Stromal cell of bone marrow (primary cell): ENCODE data around the gene STARD10.
A peak's percentile ranks its signal among the peaks of the same experiment; 100 is the strongest.

Source experiments
- DNase-seq: peaks from one replicate; pipeline ENCODE4 v3.0.0-alpha.2; 2012; ENCODE audit warnings: low read depth

Gene STARD10

DNA sequence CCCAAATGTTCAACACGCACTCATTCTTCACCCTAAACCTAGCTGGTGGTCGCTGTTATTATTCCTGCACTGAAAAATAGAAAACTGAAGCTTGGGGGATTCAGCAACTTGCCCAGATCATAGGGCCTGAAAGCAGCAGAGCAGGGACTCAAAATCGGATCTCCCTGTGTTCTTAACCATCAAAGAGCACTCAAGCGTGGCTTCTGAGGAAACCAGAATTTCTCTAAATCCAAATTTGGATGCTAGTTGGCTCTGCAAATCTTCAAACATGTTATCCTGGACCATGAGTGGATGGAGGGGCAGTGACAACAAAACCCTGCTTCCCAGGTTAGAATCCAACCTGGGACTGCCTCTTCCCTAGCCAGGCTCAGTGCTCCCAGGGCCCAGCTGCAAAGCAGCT is 30.0 kb downstream of the STARD10 start:
- DNase-seq = no peak

DNA sequence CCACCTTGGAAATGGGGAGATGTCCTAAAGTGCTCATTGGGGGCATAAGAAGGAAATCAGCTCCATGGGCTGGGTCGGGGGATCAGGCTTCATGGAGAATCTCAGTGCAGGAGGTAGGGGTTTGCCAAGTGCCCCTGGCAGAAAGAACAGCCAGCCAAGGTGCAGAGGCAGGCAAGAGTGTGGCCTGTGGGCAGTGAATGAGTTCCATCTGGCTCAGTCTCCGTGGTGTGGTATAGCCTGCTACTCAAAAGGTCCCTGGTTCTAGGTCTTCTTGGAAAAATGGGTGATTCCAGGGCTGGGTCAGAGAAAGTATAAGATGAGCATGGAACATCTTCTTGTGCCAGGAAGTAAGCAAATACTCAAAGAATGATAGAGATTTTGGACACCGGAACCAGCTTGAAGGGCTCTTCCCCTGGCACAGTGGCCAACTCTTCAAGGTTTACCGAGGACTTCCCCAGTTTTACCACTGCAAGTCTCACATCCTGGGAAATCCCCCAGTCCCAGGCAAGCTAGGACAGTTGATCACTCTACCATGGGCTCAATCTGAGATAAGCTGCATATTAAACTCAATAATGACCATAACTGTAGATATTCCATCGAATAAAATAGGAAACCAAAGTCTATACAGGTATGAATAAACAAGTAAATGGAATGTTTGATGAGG is 31.1 kb downstream of the STARD10 start:
- no peak for DNase-seq

DNA sequence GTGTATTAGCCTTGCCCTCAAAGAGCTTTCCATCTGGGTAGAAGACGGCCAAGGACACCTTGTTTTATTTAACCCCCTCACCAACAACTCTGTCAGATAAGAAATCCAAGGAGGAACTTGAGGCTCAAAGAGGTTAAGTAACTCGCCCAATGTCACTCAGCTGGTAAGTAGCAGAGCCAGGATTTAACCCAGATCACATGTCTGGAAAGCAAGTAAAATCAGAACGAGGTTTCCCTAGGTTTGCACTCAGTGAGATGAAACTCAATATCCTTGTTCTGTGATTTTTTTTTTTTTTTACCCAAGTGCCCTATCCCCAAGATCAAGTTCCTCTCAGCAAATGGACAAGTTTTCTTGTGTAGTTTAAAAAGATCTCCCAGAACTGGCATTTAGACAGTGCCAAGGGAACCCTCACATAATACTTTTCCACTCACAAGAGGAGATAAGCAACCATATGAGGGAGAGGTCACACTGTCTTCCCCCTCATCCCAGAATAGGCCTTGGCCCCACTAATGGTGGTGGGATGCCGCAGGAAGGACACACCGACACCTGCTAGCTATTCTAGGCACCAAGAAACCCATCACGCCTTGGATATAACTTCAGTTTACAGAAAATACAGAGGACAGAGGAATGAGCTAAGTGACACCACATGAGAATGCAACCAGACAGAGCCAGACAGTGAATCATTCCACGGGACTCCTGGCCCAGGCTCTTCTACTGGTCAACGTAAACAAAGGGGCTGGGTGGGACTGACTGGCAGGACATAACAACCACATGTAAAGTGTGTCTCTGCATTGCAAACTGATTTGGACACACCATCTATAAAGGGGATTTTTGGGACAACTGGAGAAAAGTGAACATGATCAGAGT is 33.1 kb downstream of the STARD10 start:
- DNase-seq = no peak

DNA sequence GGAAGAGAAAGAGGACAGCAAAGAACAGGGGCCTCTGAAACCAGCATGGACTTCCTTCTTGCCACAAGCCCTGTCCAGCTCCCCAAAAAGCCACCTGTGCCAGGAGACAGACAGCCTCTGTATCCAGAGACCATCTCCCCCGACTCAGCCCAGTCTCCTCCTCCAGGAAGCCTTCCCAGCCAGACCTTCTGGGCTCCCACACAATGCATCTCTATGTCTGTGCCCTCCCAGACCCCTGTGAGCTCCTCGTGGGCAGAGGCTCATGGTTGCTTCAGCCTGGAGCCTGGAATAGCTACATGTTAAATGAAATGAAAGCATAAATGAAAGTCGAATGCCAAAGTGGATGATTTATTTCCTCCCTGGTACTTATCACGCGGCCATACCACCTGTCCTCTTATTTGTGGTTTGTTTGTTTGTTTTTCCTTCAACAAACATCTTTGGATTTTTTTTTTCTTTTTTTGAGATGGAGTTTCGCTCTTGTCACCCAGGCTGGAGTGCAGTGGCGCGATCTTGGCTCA is 34.3 kb downstream of the STARD10 start:
- DNase-seq = no peak

DNA sequence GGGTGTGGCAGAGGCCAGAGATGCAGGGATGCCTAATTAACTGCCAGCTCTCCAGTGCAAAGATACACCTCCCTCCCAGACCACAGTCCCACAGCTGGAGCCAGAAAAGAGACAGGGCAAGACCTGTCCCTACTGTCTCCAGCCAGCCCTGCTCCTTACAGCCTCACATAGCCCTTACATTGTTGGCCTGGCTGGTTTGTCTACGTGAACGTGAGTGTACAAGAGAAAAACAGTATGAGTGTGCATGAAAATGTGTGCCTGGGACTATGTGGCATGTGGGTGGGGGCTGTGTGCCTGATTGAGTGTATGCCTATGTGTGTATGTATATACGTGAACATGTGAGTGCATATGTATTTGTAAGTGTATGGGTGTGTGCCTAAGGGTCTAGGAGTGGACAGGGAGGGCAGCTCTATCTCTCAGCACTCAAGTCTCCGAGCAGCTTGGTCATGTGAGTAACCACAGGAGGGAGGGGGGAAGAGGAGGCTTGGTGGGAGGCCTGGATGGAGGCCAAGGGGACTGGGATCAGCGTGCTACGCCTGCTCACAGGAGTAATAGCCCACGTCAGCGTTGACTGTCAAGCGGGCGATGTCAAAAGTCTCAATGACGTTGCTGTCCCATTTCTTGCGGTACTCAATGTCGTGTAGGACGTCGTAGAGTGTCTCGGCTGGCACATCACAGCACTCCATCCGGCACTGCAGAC is 35.0 kb downstream of the STARD10 start:
- no peak for DNase-seq

DNA sequence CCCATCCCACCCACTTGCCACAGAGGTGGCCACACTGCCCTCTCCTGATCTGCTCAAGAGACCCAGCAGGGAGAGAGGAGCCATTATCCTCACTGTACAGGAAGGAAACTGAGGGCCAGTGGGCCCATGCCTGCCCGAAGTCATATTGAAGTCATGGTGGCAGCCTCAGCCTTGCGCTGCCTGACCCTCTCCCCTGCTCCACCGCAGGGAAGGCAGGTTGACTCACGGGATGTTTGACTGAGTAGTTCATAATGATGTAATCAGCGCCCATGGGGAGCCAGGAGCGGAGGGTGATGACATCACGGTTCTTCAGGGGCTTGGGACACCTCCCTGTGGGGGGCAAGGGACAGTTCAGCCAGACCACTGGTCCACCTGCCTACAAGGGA is 35.5 kb downstream of the STARD10 start:
- no peak for DNase-seq

DNA sequence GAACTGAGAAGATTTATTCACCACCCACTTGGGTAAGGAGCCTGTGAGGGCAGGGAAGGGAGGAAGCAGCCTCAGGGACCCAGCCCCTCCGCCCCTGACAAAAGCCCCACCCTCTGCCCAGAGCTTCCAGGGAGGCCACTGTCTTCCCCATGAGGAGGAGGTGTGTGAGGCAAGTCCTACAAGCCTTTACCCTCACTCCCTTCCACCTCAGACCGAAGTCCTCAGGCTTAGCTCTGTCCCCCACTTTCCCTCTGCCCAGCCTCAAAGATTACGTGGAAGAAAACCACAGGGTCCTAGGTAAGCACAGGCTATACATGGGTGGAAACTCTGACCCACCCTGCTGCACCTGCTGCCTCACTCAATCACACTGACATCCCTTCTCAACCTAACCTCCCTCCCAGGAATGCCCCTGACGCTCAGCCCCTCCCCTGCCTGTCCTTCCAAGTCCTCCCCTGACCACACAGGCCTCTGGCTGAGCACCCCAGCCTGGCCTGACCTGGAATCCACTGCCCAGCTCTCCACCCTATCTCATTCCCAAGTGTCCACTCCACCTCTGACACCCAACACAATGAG is 38.0 kb downstream of the STARD10 start:
- DNase-seq = no peak

DNA sequence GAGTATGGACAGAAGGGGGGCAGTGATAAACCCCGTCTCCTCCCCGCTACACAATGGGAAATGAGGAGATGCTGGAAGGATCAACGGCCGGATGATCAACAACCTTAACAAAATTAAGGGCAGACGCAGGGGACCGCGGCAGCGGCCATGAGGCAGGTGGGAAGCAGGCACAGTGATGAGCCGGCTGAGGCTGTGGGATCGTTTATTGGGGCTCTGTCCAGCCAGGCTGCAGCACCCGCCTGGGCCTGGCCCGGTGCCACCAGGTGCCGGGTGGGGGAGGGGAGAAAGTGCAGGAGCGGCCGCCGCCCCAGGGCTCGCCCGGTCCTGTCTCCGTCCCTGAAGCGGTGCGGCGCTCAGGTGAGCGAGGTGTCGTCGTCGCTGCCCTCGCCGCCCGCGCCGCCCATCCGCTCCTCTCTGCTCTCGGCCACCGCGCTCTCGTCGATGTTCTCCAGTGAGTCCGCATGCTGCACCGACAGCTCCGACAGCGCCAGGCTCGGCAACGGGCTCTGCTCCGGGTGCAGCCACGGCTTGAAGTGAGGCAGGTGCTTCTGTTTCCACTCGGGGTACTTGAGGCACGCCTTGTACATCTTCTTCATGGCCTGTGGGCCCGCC is 39.2 kb downstream of the STARD10 start:
- DNase-seq = no peak

DNA sequence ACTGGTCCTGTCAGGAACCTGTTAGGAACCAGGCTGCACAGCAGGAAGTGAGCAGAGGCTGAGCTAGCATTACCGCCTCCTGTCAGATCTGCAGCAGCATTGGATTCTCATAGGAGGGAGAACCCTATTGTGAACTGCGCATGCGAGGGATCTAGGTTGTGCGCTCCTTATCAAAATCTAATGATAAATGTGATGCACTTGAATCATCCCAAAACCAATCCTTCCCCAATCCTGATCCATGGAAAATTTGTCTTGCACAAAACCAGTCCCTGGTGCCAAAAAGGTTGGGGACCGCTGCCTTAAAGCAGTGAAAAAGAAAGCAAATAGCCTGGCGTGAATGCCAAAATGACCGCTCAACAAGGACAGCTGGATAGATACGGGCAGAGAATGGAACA is 39.7 kb downstream of the STARD10 start:
- DNase-seq = no peak

DNA sequence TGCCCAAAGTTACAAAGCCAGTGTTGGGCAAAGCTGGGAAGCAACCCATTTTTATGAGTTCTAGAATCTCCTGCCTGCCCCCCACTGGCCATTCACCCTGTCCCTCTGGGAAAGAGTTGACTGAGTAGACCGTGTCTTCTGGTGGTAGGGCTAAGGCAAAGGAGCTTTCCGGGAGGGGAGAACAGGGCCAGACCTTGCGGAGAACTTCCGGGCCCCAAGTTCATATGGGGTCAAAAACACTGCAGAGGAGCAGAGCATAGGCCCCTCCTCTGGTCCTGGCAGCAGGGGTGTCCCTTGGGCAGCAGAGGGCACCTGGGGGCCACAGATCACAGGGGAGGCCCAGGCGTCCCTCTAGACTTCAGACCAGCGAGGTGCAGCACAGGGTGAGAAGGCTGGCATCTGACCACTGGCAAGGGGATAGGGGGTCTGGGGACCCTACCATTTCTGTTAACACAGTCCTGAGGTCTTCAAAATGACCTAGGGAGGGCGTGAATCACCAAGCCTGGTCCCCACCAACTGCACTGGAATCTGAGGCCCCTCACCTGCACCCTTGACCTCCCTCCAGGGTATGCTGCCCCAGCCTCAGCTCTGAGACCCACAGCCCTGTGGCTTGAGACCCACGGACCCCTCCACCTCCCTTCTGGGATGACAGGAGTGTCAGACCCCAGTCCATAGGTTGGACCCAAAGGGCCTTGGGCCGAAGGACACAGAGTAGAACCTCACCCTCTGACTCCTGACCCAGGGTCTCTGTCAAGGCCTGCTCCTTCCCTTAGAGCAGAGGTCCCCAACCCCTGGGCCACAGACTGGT is 40.3 kb downstream of the STARD10 start:
- no peak for DNase-seq

DNA sequence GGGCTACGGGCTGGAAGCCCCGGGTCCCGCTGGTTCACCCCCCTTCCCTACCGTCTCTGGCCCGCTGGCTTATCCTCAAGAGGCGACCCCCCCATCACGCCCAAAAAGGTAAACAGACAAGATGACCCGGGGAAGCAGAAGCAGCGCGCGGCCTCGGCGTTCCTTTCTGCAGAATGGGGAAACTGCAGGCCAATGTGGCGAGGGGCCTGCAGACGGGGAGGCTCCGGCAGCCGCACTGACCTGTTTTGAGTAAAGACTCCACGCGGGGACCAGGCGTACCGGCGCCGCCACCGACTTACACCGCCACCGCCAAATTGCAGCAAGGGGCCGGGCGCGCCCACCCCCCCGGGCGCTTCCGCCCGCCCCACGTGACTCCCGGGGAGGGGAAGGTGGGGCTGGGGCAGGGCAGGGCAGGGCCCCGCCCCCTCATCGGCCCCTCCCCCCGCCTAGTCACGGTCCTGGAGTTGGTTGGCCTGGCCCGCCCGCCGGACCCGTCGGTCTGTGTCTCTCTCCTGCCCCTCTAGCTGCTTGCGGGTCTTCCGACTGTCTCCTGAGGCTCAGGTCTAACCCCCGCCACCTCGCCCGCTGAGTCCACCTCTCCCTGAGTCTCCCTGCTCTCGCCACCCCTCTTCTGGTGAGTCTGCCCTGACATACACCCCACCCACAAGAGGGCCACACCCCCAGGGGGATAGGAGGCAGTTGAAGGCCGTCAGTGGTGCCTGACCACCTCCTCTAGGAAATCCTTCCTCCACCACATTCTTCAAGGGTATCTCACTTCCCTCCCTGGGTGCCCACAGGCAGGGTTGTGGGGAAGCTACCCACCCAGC is 41.5 kb downstream of the STARD10 start, which contains the start of gene ARAP1:
ARAP1 (minus strand) TSS at position 321 of the 827 bp plus-strand sequence. CDS start 25,280 bp downstream, outside the sequence.
- peak; percentile 38 for DNase-seq

DNA sequence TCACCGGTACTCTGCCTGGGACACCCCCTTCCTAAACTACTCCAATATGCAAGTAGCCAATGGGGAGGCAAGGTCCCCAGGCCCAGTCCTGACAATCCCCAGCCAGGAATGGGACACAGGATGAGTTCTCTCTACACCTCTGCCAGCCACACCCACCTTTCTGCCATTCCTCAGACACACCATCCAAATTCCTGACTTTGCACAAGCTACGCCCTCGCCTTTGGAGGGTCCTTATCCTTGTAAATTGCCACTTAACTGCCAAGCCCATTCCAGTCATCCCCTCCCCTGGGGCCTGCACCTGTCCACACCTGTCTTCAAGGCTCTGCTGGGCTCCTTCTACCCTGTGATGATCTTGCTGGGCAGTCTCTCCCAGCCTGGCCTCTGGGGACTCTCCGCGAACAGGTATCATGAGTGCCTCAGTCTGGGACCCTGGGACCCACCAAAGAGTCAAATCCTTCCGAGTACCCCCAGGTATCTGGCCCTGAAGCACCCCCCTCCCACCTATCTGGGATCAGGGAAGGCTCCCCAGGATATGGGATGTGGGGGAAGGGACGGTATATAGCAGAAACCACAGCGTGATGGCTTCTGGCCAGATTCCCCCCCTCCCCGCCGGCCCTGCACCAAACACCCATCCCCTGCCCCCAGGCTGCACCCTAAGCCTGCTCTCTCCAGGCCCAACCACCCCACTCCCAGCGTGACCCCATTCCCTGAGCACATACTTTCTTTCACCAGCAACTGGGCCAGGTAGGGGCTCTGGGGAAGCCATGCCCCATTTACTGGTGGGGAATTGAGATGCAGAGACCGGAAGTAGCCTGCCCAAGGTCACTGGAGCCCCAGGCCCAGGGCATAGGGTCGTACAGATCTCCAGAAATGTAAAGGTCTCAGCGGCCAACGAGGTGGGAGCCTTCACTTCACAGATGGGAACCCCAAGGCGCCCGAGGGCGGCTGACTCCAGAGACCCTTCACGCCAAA is 42.4 kb downstream of the STARD10 start:
- no peak for DNase-seq

DNA sequence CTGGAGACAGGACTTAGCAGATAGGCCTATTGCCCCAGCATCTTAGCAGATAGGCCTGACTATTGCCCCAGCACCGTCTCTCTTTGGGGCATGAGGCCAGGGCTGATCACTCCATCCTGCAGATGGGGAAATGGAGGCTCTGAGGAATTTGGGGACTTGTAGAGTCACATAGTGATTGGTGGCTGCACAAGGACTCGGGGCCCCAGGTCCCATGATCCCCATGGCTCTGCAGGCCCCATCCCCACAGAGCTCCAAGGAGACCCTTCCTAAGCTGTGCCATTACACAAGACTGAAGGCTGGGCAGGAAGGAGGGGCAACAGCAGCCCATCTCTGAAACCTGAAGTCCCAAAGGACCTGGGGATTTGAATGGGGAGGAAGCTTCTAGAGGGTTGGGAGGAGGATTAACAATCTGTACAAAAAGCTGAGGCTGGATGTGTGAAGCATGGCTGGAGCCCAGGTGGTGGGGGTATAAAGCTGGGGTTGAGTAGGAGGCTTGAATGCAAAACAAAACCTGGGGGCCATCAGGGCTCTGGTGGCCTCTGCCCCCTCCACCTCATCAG is 43.2 kb downstream of the STARD10 start:
- DNase-seq = no peak

DNA sequence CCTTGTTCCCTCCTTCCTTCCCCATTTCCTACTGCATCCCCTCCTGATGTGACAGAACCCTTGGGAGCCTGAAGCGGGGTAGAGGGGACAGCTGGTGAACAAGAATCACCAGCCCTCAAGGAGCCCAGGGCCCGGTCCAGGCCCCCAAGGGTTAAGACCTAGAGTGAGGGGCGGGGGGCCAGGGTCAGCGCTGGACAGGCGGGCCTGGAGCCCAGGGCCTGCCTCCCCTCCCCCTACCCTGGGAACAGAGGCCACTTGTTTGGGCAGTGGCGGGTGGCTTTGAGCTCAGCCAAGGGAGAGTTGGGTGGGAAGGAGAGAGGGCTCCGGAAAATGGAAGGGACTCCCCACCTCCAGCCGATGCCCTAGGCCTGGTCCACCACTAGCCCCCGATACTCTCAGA is 43.8 kb downstream of the STARD10 start:
- no peak for DNase-seq

DNA sequence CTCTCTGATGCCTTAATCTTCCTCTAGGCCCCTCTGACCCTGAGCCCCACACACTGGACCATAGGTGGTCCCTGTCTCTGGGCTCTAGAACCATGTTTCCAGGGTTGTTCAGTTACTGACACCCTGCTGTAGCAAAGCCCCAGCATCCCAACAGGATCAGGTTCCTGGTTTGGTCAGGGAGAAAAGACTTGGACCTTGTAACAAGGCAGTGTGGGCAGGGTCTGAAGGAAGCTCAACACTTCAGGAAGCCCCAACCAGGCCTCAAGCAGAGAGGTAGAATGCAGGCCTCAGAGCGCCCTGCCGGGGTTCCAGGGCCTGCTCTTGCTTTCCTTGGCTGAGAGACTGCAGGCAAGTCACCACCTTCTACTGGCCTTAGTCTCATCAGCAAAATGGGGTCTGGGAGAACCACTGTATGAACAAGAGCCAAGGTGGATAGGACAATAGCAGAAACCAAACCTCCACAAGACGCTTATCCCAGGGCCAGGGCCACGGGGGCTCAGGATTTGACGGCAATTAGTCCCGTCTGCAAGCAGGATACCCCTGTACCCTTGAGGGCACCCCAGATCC is 46.5 kb downstream of the STARD10 start:
- no peak for DNase-seq

DNA sequence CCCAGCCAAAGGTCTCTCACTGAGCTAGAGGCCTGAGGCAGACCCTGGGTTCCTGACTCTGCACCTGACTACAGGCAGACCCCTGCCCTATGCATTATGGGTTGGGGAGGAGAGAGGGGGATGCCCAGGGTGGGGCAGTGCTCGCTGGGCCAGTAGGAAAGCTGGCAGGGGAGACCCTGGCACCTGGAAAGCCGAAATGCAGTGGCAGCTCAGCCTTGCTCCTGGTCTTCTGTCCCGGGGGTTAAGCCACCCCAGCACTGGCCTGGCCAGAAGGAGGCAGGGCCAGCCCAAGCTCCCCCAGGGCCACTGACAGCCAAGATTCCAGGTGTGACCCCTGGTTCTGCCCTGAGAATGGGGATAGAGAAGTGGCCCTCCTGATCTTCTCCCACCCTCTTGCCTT is 47.0 kb downstream of the STARD10 start:
- DNase-seq = no peak

DNA sequence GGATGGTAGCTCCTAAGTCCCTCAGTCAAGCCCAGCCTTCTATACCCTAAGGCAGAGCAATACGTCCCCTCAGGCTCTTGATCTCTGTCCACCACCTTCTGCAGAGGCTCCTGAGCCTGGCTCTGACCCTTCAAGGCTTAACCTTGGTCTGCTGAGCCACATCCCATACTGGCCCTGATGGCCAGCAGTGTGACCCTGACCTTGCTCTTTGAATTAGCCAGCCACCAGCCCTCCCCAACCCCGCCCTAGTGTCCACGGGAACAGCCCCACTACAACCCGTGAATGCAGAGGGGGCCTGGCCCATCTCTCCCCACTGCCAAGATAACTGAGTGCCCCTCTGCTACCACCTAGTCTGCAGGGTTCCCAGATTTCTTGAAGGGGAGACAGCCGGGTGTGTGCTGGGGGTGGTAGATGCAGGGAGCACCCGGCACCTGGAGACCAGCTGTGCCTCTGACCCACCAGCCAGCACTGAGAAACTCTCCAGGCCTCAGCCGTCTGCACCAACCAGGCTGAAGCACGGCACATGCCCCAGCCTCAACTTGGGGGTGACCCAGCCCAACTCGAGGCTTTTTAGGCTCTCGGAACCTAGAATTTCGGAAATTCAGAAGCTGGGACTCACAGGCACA is 47.8 kb downstream of the STARD10 start:
- DNase-seq = no peak

DNA sequence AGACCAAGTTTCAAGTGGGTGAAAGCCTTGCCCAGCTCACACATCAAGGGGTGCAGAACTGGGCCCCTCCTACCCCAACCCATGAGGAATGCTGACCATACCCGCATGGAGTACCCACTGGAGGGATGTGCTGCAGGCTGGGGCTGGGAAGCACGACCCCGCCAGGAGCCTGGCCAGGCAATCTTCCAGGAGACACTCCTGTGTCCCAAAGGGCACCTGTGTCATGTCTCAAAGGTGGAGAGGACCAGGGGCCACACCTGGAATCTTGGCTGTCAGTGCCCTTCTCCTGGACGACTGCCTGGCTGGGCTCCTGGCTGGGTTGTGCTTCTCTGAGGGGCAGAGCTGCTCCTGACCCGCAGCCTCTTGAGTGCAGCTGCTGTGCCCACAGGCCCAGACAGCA is 48.3 kb downstream of the STARD10 start:
- DNase-seq = no peak
